ENCODE data around the gene NR2C2. TPM values are rescaled to one million over a fixed set of nuclear protein-coding genes. Genes with fewer than 3 reads are reported as not detected.

NR2C2 gene
- total and polyA plus RNA-seq, 2 of the 13 experiments (the other 11 are each of a cell fraction or from before 2014, with no cell fraction given), result 7.8 to 11.8 TPM

DNA sequence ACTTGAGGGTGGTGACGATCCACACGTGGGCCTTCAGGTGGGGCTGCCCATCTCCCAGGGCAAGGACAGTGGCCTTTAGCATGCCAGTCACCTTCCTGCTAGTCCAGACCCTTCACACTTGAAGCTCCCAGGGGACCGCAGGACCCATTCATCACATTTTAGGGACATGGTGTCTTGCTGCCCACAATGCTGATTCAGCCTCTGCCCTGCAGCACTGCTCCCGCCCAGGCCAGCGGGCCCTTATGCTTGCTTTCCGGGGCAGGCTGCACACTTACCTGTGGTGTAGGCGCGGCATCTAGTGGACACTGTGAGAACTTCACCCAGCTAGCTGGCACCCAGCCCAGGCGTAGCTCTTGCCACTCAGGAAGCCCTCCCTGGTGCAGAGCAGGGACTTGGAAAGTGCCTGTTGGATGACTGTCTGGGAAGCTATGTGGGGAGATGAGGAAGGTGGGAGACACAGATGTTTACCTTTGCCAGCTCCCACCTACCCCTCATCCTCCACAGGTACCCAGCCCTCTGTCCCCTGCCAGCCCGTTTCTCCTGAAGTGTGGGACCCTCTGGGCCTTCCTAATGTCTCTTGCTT lies 26.3 kb upstream of the NR2C2 start (continued):
- TF ChIP-seq ZMYM4 (CRISPR knock-in tag; IDR thresholded peaks at IDR 0.05), result no peak
- 0 out of 2 replicates have a peak, but pooled peaks have one; percentile 33 for TF ChIP-seq KAT8 (CRISPR knock-in tag; IDR thresholded peaks at IDR 0.05)
- TF ChIP-seq ZFP36 (IDR thresholded peaks at IDR 0.05; ENCODE audit: borderline replicate concordance, low read depth, low read length, partially characterized antibody), result no peak
- TF ChIP-seq HOXA5 (CRISPR knock-in tag; IDR thresholded peaks at IDR 0.05), result 0 out of 2 replicates have a peak, but pooled peaks have one; percentile 26
- no peak for TF ChIP-seq PTBP1 (IDR thresholded peaks at IDR 0.05; ENCODE audit: low read depth, low read length, poor library complexity, severe bottlenecking)
- TF ChIP-seq, protein P1, sequence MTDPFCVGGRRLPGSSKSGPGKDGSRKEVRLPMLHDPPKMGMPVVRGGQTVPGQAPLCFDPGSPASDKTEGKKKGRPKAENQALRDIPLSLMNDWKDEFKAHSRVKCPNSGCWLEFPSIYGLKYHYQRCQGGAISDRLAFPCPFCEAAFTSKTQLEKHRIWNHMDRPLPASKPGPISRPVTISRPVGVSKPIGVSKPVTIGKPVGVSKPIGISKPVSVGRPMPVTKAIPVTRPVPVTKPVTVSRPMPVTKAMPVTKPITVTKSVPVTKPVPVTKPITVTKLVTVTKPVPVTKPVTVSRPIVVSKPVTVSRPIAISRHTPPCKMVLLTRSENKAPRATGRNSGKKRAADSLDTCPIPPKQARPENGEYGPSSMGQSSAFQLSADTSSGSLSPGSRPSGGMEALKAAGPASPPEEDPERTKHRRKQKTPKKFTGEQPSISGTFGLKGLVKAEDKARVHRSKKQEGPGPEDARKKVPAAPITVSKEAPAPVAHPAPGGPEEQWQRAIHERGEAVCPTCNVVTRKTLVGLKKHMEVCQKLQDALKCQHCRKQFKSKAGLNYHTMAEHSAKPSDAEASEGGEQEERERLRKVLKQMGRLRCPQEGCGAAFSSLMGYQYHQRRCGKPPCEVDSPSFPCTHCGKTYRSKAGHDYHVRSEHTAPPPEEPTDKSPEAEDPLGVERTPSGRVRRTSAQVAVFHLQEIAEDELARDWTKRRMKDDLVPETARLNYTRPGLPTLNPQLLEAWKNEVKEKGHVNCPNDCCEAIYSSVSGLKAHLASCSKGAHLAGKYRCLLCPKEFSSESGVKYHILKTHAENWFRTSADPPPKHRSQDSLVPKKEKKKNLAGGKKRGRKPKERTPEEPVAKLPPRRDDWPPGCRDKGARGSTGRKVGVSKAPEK (CRISPR knock-in tag; IDR thresholded peaks at IDR 0.05; ENCODE audit: borderline replicate concordance), result peak; percentile 33; the same call in 1 of the 2 replicates
- no peak for TF ChIP-seq SRSF4 (IDR thresholded peaks at IDR 0.05; ENCODE audit: low read depth, low read length, poor library complexity, severe bottlenecking)
- TF ChIP-seq, protein P2, sequence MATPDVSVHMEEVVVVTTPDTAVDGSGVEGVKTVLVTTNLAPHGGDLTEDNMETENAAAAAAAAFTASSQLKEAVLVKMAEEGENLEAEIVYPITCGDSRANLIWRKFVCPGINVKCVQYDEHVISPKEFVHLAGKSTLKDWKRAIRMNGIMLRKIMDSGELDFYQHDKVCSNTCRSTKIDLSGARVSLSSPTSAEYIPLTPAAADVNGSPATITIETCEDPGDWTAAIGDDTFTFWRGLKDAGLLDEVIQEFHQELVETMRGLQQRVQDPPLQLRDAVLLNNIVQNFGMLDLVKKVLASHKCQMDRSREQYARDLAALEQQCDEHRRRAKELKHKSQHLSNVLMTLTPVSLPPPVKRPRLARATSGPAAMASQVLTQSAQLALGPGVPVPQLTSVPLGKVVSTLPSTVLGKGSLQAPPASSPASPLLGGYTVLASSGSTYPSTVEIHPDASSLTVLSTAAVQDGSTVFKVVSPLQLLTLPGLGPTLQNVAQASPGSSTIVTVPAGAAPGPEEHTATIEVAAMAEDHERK (CRISPR knock-in tag; IDR thresholded peaks at IDR 0.05; ENCODE audit: low read depth), result no peak
- TF ChIP-seq ZKSCAN5 (CRISPR knock-in tag; IDR thresholded peaks at IDR 0.05), result no peak
- TF ChIP-seq SOX6 (IDR thresholded peaks at IDR 0.05), result no peak
- peak; percentile 23; the same call in 1 of the 2 replicates for TF ChIP-seq SOX6 (CRISPR knock-in tag; IDR thresholded peaks at IDR 0.05)
- no peak for TF ChIP-seq CHD2 (IDR thresholded peaks at IDR 0.05; ENCODE audit: low read depth, low read length)
- no peak for TF ChIP-seq JUND (CRISPR knock-in tag; IDR thresholded peaks at IDR 0.05)
- TF ChIP-seq GPN1 (CRISPR knock-in tag; IDR thresholded peaks at IDR 0.05; ENCODE audit: borderline replicate concordance), result no peak
- no peak for TF ChIP-seq DR1 (CRISPR knock-in tag; IDR thresholded peaks at IDR 0.05)
- no peak for TF ChIP-seq ZNF773 (CRISPR knock-in tag; IDR thresholded peaks at IDR 0.05; ENCODE audit: borderline replicate concordance)
- TF ChIP-seq ZNF598 (CRISPR knock-in tag; IDR thresholded peaks at IDR 0.05; ENCODE audit: borderline replicate concordance), result no peak
- TF ChIP-seq, protein P3, sequence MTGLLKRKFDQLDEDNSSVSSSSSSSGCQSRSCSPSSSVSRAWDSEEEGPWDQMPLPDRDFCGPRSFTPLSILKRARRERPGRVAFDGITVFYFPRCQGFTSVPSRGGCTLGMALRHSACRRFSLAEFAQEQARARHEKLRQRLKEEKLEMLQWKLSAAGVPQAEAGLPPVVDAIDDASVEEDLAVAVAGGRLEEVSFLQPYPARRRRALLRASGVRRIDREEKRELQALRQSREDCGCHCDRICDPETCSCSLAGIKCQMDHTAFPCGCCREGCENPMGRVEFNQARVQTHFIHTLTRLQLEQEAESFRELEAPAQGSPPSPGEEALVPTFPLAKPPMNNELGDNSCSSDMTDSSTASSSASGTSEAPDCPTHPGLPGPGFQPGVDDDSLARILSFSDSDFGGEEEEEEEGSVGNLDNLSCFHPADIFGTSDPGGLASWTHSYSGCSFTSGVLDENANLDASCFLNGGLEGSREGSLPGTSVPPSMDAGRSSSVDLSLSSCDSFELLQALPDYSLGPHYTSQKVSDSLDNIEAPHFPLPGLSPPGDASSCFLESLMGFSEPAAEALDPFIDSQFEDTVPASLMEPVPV (CRISPR knock-in tag; IDR thresholded peaks at IDR 0.05), result no peak
- no peak for TF ChIP-seq EP300 (IDR thresholded peaks at IDR 0.05; ENCODE audit: low read depth in 2 of 2, low read length in 2 of 2)
- no peak for TF ChIP-seq EP300 (CRISPR knock-in tag; IDR thresholded peaks at IDR 0.05; ENCODE audit: borderline replicate concordance)
- TF ChIP-seq YY1 (IDR thresholded peaks at IDR 0.05; ENCODE audit: insufficient read depth, insufficient replicate concordance, low read depth, low read length), result peak; percentile 21
- TF ChIP-seq, protein P4, sequence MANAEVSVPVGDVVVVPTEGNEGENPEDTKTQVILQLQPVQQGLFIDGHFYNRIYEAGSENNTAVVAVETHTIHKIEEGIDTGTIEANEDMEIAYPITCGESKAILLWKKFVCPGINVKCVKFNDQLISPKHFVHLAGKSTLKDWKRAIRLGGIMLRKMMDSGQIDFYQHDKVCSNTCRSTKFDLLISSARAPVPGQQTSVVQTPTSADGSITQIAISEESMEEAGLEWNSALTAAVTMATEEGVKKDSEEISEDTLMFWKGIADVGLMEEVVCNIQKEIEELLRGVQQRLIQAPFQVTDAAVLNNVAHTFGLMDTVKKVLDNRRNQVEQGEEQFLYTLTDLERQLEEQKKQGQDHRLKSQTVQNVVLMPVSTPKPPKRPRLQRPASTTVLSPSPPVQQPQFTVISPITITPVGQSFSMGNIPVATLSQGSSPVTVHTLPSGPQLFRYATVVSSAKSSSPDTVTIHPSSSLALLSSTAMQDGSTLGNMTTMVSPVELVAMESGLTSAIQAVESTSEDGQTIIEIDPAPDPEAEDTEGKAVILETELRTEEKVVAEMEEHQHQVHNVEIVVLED (CRISPR knock-in tag; IDR thresholded peaks at IDR 0.05; ENCODE audit: borderline replicate concordance), result no peak
